Spleen (tissue), 11 donors: ENCODE data around the gene ACMSD. TPM values are rescaled to one million over a fixed set of nuclear protein-coding genes. Genes with fewer than 3 reads are reported as not detected.

ENCODE experiments used
- DNase-seq: peaks from one replicate; pipeline ENCODE4 v3.0.0-alpha.2; 2020
- H3K27ac ChIP-seq, 8 donors: fragments of 200-600 bp; sonication (generic) in 7 of 8; 1 replicate in 4 of 8; 2 replicates in 4 of 8; pipeline versions ENCODE4 v1.5.0 to v1.8.0; 2016 to 2021; ENCODE audit warnings: inconsistent platforms in 4 of 8, mild to moderate bottlenecking in 4 of 8, moderate library complexity in 1 of 8
- H3K27me3 ChIP-seq, 7 donors: fragments of 200-600 bp; sonication (generic) in 6 of 7; replicated peaks in 1 of 7; 1 replicate in 4 of 7; 2 replicates in 3 of 7; pipeline versions ENCODE4 v1.5.0 to v1.8.0; 2016 to 2021; ENCODE audit warnings: inconsistent platforms in 3 of 7, mild to moderate bottlenecking in 1 of 7
- H3K36me3 ChIP-seq, 6 donors: fragments of 200-600 bp; sonication (generic) in 5 of 6; 1 replicate in 4 of 6; 2 replicates in 2 of 6; pipeline versions ENCODE4 v1.5.0 to v1.8.0; 2016 to 2021; ENCODE audit warnings: inconsistent platforms in 2 of 6
- H3K4me1 ChIP-seq, 6 donors: fragments of 200-600 bp; sonication (generic) in 5 of 6; 1 replicate in 3 of 6; 2 replicates in 3 of 6; pipeline versions ENCODE4 v1.5.0 to v1.8.0; 2016 to 2021; ENCODE audit warnings: inconsistent platforms in 3 of 6
- H3K4me3 ChIP-seq, 8 donors: fragments of 200-600 bp; sonication (generic) in 7 of 8; 1 replicate in 4 of 8; 2 replicates in 4 of 8; pipeline versions ENCODE4 v1.5.0 to v1.8.0; 2016 to 2021; ENCODE audit warnings: inconsistent platforms in 4 of 8, mild to moderate bottlenecking in 4 of 8, moderate library complexity in 2 of 8
- H3K9me3 ChIP-seq, 8 donors: fragments of 200-600 bp; sonication (generic) in 7 of 8; 1 replicate in 4 of 8; 2 replicates in 4 of 8; pipeline versions ENCODE4 v1.5.0 to v1.8.0; 2016 to 2021; ENCODE audit warnings: inconsistent platforms in 4 of 8
- POLR2A ChIP-seq, 3 donors: fragments of 450-650 bp; IDR thresholded peaks; one replicate each; pipeline ENCODE4 v1.5.1; 2017; ENCODE audit warnings: antibody characterized with exemption in 3 of 3, mild to moderate bottlenecking in 1 of 3
- POLR2AphosphoS5 ChIP-seq, 3 donors: sonication (generic); formaldehyde crosslinking; IDR thresholded peaks; one replicate each; pipeline ENCODE4 v1.5.1; 2017; ENCODE audit warnings: antibody characterized with exemption in 3 of 3
- WGBS, 5 donors: extraction: QIAGEN DNeasy Blood & Tissue Kit in 3 of 5; methylation state at CpG; one replicate each; pipeline versions ENCODE4 v1.1.5 to v1.1.7; 2013 to 2018; 5-methylcytosine and 5-hydroxymethylcytosine counted together
- intact Hi-C: fragments of 100-400 bp; cut with DNase I; formaldehyde crosslinking; loops from one replicate; pipeline ENCODE4 v1.15.0; 2023; ENCODE audit warnings: low total_unique reads
- polyA plus RNA-seq, 3 donors: library from polyadenylated mRNA; stranded (reverse); fragments of 200-250 nt; gene quantifications; one replicate each; pipeline ENCODE4 v1.2.1, GENCODE V29; 2013
- total RNA-seq, 7 donors: library from RNA; depleted of rRNA in 3 of 7; stranded (reverse); fragments of >200 nt in 3 of 7; fragmentation: NEBNext Ultra II Directional in 4 of 7; extraction: Animal tissue kit (Norgen Biotek cat#: 25700) in 4 of 7; gene quantifications; one replicate each; pipeline versions ENCODE4 v1.1.0 to v1.2.1, GENCODE V29; 2016 to 2021
- TF ChIP-seq, protein P1 (sequence below), 11 experiments: fragments of 200-600 bp in 7 of 11; fragments of 450-650 bp in 4 of 11; sonication (generic) in 4 of 11; IDR thresholded peaks in 8 of 11; conservative IDR thresholded peaks in 3 of 11; 1 replicate in 7 of 11; 2 replicates in 4 of 11; pipeline versions ENCODE4 v1.4.0 to v1.8.0; 2016 to 2021; ENCODE audit warnings: antibody characterized with exemption in 11 of 11, inconsistent platforms in 4 of 11, mild to moderate bottlenecking in 1 of 11
- donor health status: healthy with polysubstance abuse.
- donor health status: DM: no; HTN: no; CAD: no; lungs with moderate emphysema.
- donor health status: DM: no; HTN: no; CAD: no.
- donor health status: Bipolar disorder and iron deficiency.
- donor health status: healthy.
- donor health status: DM: no; HTN: no; CAD: no.
- donor health status: DM: yes; HTN: yes; CAD: no.

The ACMSD gene
- total and polyA plus RNA-seq, 10 donors, result not detected

DNA sequence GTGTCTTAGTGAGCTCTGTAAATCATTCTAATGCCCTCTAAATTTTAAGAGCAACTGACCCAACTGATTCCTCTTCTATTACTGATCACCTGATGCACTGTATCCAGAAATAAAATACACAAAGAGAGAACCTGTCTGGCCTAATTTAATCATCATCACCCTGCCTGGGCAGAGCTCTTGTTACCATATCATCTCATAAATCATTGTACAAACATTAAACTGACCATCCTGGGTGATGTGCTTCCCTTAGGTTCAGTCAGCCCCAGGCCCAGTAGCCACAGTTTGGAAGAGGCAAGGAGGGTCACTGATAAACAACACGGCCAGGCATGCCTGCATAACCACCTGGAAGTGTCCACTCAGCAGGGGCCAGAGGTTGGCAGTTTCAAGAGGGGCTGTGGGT, 22.7 kb upstream of the ACMSD start:
- H3K27me3 ChIP-seq, result no peaks in the 10 kb centered on the region
- no peak for DNase-seq
- no peak overlapping the region for H3K4me3 ChIP-seq
- 54 to 76% (median 61%) methylated on average over 1 of the region's 1 CpG for WGBS, 5 donors
- H3K27ac ChIP-seq, result no peak overlapping the region
- H3K9me3 ChIP-seq, result peaks cover 0 to 22% (median 19%) of the 10 kb centered on the region in 8 donors
- no peaks in the 10 kb centered on the region for H3K36me3 ChIP-seq
- H3K4me1 ChIP-seq, result no peaks in the 10 kb centered on the region
- intact Hi-C loops, result no loop called here
- TF ChIP-seq POLR2AphosphoS5 (IDR thresholded peaks at IDR 0.05) (no peak), POLR2A (IDR thresholded peaks at IDR 0.05) (no peak)
- TF ChIP-seq, protein P1, sequence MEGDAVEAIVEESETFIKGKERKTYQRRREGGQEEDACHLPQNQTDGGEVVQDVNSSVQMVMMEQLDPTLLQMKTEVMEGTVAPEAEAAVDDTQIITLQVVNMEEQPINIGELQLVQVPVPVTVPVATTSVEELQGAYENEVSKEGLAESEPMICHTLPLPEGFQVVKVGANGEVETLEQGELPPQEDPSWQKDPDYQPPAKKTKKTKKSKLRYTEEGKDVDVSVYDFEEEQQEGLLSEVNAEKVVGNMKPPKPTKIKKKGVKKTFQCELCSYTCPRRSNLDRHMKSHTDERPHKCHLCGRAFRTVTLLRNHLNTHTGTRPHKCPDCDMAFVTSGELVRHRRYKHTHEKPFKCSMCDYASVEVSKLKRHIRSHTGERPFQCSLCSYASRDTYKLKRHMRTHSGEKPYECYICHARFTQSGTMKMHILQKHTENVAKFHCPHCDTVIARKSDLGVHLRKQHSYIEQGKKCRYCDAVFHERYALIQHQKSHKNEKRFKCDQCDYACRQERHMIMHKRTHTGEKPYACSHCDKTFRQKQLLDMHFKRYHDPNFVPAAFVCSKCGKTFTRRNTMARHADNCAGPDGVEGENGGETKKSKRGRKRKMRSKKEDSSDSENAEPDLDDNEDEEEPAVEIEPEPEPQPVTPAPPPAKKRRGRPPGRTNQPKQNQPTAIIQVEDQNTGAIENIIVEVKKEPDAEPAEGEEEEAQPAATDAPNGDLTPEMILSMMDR (IDR thresholded peaks at IDR 0.05 in 8 of 11, conservative IDR thresholded peaks at IDR 0.05 in 3 of 11), result no peak

DNA sequence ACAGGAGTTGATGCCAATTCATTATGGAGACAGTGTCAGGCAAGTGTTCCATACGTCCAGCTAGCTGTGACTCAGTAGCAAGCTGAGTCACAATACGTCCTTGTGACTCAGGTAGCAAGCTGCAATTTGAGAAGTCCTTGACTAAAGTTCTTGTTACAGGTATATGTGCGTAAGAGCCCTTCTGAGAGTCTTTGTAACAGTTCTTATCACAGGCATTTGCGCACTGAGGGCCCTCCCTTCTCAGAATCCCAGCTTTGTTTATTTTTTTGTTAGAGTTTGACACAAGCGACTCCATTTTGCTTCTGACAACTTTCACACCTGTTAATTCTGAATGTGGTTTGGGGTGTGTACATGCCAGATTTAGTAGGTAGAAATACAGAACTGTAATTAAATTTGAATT, 20.1 kb upstream of the ACMSD start:
- DNase-seq, result no peak
- H3K36me3 ChIP-seq, result no peaks in the 10 kb centered on the region
- intact Hi-C loops, result no loop called here
- H3K9me3 ChIP-seq, result no peaks in the 10 kb centered on the region
- no peaks in the 10 kb centered on the region for H3K4me1 ChIP-seq
- WGBS, 5 donors, result 80 to 89% (median 88%) methylated on average over 5 of the region's 5 CpGs
- no peaks in the 10 kb centered on the region for H3K27me3 ChIP-seq
- H3K4me3 ChIP-seq, result no peak overlapping the region
- TF ChIP-seq, protein P1 (IDR thresholded peaks at IDR 0.05 in 8 of 11, conservative IDR thresholded peaks at IDR 0.05 in 3 of 11), result no peak
- no peak for TF ChIP-seq POLR2AphosphoS5 (IDR thresholded peaks at IDR 0.05)
- TF ChIP-seq POLR2A (IDR thresholded peaks at IDR 0.05), result no peak
- no peak overlapping the region for H3K27ac ChIP-seq

DNA sequence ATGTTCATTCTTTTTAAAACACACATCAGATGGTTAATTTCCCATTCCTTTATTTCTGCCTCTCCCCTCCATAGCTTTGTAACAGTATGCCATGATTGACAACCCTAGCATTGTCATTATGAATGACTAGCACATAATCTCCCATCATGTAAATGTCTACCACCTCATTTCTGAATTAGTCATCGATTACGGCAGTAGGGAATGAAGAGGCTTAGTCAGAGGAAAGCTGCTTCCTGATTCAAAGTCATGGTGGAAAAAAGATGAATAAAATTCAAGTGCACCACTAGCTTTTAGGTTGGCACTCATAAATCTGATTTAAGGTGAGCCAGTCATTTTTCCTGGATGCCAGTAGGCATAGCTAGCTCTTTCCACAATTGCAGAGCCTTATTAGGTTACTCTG, 19.1 kb upstream of the ACMSD start:
- intact Hi-C loops, result no loop called here
- TF ChIP-seq, protein P1 (IDR thresholded peaks at IDR 0.05 in 8 of 11, conservative IDR thresholded peaks at IDR 0.05 in 3 of 11), result no peak
- TF ChIP-seq POLR2AphosphoS5 (IDR thresholded peaks at IDR 0.05) (no peak), POLR2A (IDR thresholded peaks at IDR 0.05) (no peak)
- H3K36me3 ChIP-seq, result no peaks in the 10 kb centered on the region
- H3K27ac ChIP-seq, result no peak overlapping the region
- DNase-seq, result no peak
- no peaks in the 10 kb centered on the region for H3K4me1 ChIP-seq
- no peak overlapping the region for H3K4me3 ChIP-seq
- H3K27me3 ChIP-seq, result no peaks in the 10 kb centered on the region
- 73 to 100% (median 81%) methylated on average over 2 of the region's 2 CpGs for WGBS, 5 donors
- H3K9me3 ChIP-seq, result no peaks in the 10 kb centered on the region

- TF ChIP-seq POLR2A (IDR thresholded peaks at IDR 0.05) (no peak), POLR2AphosphoS5 (IDR thresholded peaks at IDR 0.05) (no peak)
- TF ChIP-seq, protein P1 (IDR thresholded peaks at IDR 0.05 in 8 of 11, conservative IDR thresholded peaks at IDR 0.05 in 3 of 11), result no peak
- H3K4me1 ChIP-seq, result no peaks in the 10 kb centered on the region
- no peaks in the 10 kb centered on the region for H3K27me3 ChIP-seq
- H3K4me3 ChIP-seq, result no peak overlapping the region
- intact Hi-C loops, result no loop called here
- no peak for DNase-seq
- no peaks in the 10 kb centered on the region for H3K36me3 ChIP-seq
- 86 to 95% (median 90%) methylated on average over 2 of the region's 2 CpGs for WGBS, 5 donors
- H3K9me3 ChIP-seq, result no peaks in the 10 kb centered on the region
- no peak overlapping the region for H3K27ac ChIP-seq
These were observed 15.0 kb upstream of the ACMSD start for GRCh38 chr2:134823431-134823830.
